Measurements from ENCODE around the gene RHOV. TPM values are rescaled to one million over a fixed set of nuclear protein-coding genes. Genes with fewer than 3 reads are reported as not detected.

The RHOV gene, protein sequence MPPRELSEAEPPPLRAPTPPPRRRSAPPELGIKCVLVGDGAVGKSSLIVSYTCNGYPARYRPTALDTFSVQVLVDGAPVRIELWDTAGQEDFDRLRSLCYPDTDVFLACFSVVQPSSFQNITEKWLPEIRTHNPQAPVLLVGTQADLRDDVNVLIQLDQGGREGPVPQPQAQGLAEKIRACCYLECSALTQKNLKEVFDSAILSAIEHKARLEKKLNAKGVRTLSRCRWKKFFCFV
- total RNA-seq: under 1 TPM in 1 of 2 donors, not detected in 1; 0.72 TPM

DNA sequence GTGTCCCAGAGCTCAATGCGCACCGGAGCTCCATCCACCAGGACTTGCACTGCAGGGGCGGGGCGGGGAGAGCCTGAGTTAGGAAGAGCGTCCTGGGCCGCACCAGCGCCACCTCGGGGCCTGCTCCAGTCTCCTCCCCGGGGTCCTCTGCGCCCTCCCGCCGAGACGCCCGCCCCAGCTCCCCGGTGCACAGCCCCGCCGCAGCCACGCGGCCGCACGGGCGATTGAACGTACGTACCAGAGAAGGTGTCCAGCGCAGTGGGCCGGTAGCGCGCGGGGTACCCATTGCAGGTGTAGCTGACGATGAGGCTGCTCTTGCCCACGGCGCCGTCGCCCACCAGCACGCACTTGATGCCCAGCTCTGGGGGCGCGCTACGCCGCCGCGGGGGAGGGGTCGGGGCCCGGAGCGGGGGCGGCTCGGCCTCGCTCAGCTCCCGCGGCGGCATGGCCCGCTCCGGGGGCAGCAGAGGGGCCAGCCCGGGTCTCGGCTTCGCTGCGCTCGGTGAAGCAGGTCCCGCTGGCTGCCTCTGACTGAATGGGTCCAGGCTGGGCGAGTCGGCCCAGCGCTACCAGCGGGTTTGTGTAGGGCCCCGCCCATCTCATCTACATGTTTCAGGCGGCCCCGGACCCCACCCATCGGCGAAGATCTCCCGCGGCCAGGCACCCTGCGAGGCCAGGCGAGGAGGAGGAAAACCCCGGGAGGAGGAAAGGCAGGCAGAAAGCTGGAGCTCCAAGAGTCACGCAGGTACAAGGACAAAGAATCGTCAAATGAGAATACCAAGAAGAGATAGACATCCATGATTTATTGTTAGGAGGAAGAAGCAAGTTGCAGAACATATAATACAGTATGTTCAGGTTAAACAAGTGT, at the start of gene RHOV:
RHOV (minus strand) TSS at position 541 of the 868 bp plus-strand sequence; CDS start at position 446, 95 bp downstream.
- DNase-seq (ENCODE audit: low spot score in 2 of 2): peak in 1 of 2 donors; percentile 56
- peak; percentile 72 to 90 for ATAC-seq
- Mint-ChIP-seq H3K36me3 (no peaks in the 10 kb centered on the region), H3K27ac (no peak within 1 kb of the TSS), H3K9me3 (no peaks in the 10 kb centered on the region)

DNA sequence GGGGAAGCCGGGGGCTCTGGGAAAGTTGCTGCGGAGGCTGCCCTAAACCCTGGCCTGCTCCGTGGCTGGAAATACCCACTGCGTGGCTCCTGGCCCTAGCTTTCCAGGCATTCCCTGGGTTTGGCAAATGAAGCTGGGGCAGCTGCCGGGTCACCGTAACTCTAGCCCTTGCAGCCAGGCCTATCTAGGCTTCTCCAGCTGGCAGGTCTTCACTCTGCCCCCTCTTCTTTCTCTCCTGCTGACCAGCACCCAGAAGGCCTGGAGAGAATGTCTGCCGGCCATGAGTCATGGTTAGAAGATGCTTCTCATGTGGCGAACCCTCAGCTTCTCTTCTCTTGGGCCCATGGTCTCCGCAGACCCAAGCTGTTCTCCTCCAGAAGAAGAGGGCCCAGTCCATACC, 49.5 kb upstream of the RHOV start:
- no peaks in the 10 kb centered on the region for H3K9me3 Mint-ChIP-seq
- H3K36me3 Mint-ChIP-seq: no peaks in the 10 kb centered on the region
- DNase-seq (ENCODE audit: low spot score in 2 of 2) (no peak), ATAC-seq (no peak)
- no peak overlapping the region for H3K27ac Mint-ChIP-seq

DNA sequence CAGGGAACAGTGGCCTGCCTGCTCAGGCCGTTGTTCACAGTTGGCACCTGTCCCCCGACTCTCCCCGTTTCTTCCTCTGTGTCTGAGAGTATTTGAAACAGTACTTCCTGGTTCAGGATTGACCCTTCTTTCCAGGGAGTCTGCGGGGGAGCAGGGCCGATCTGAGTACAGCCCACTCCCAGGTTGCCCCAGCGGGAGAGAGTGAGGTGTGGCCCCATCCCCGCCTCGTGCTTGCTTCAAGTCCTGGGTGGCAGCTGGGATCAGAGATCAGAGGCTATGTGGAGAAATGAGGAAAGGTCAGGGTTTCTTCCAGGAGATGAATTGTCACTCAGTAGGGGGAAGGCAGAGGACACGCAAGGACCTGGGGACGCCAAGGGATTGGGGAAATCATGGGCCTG, 48.6 kb upstream of the RHOV start:
- no peak for DNase-seq (ENCODE audit: low spot score in 2 of 2)
- no peak overlapping the region for H3K27ac Mint-ChIP-seq
- no peak for ATAC-seq
- H3K9me3 Mint-ChIP-seq: no peaks in the 10 kb centered on the region
- H3K36me3 Mint-ChIP-seq: no peaks in the 10 kb centered on the region

DNA sequence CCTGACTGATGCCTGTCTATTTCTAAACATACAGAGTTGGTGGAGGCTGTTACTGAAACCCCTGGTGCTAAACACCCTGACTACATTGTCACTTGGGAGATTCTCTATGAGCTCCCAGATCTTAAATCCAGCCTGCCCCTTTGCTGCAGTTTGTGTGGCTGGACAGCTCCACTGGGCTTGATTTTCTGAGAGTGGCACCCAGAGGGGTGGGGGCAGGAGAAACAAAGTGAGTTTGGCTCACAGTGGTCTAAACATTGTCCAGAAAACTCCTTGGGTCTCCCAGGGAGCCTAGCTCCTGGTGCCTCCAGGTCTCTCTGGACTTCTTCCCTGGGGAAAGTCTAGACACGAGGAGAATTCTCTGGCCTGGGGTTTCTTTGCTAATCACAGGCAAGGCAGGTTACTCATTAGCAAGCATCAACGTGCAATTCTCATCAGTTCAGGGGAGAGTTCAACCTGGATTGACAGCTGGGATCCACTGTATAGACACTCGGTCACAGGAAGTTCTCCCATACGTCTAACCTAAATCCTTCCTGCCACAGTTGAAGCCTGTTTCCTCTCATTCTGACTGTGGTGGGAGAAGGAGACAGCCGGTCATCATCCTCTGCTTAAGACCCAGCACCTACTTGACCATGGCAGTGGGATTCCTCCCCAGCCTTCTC, 48.0 kb upstream of the RHOV start:
- no peak for ATAC-seq
- Mint-ChIP-seq H3K9me3 (no peaks in the 10 kb centered on the region), H3K36me3 (no peaks in the 10 kb centered on the region), H3K27ac (no peak overlapping the region)
- DNase-seq (ENCODE audit: low spot score in 2 of 2): no peak

DNA sequence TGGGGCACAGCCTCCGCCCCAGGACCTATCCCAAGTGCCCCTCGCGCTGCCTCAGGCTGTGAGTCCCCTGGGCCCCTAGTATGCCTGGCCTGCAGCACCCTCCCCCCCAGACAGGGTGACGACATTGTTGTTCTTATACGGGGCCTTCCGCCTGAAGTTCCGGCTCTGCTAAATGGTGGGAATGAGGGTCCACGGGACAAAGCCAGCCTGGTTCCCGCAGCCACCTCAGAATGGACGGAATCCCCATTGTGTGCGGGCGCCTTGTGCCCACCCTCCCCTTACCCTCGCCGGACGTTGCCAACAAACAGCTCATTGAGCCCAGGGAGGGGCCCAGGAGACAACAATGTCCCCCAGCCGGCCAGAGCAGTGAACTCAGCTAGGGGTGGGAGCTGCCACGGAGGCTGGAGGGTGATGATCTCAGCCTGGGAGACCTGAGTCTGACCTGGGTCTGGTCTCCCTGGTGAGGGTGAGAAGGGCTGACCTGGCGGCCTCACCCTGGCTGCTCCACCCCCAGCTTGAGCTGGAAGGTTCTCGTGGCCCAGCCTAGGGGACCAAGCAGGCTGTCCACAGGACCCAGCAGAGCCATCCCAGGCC, 44.9 kb upstream of the RHOV start:
- Mint-ChIP-seq H3K9me3 (no peaks in the 10 kb centered on the region), H3K27ac (no peak overlapping the region), H3K36me3 (no peaks in the 10 kb centered on the region)
- DNase-seq (ENCODE audit: low spot score in 2 of 2): no peak
- ATAC-seq: no peak

DNA sequence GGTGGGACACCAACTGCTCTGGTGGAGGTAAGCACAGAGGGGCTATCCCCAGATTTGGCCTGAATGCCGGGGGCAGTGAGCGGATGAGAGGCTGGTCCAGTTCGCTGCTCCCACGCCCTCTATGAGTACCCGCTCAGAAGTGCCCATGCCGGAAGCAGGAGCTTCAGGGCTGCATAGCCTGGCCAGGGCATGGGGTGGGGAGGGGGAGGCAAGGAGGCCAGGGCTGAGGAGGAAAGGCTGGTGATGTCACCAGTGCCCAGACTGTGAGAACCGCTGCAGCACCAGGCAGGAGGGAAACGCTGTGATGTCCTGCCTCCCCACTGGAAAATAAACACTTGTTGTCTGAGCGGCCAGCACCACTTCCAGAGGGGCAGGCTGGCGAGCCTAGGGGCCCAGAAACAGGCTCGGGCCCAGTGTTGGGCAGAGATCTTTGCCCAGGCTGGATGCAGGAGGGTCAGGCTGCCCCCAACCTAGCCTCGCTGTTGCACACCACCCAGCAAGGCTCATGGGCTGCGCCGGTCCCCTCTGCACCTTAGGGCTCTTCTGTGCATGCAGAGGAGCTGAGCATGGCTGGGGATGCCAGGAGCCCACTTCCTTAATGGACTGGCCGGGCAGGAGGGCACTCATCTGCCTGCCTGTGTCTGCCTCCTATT, 44.2 kb upstream of the RHOV start:
- Mint-ChIP-seq H3K27ac (no peak overlapping the region), H3K9me3 (no peaks in the 10 kb centered on the region), H3K36me3 (no peaks in the 10 kb centered on the region)
- ATAC-seq: no peak
- DNase-seq (ENCODE audit: low spot score in 2 of 2): no peak

DNA sequence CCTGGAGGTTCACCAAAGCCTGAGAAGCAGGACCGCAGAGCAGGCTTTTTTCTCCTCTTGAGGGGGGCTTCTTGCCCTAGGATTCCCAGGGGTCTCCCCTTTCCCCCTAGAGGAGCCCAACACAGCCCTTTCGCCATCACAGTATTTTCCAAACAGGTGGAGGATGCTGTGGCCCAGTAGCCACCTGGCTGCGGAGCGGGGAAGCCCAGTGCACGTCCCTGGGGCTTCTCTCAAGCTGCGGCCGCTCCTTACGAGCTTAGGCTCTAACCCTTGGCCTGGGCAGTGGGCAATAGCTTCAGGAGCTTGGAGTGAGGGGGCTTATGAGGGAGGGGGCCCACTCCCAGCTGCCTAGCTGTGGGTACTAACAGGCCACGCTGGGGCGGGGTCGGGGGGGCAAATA, 43.6 kb upstream of the RHOV start:
- Mint-ChIP-seq H3K9me3 (no peaks in the 10 kb centered on the region), H3K27ac (no peak overlapping the region), H3K36me3 (no peaks in the 10 kb centered on the region)
- DNase-seq (ENCODE audit: low spot score in 2 of 2) (no peak), ATAC-seq (no peak)

DNA sequence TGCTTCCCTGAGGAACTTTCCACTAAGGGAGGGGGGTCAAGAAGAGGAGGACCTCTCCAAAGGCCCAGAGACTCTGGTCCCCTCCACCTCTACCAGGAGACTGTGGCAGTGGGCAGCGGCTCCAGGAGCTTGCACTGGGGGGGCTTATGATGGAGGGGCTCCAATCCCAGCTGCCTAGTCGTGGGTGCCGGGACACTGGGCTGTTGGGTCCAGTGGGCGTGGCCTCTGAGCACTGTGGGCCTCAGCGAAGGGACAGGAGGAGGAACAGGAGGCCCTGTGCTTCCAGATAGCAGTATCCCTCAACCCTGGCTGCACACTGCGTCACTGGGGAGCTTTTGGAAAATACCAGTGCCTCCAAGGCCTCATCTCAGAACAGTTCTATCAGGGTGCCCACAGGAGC, 41.6 kb upstream of the RHOV start:
- H3K9me3 Mint-ChIP-seq: no peaks in the 10 kb centered on the region
- no peak overlapping the region for H3K27ac Mint-ChIP-seq
- no peaks in the 10 kb centered on the region for H3K36me3 Mint-ChIP-seq
- DNase-seq (ENCODE audit: low spot score in 2 of 2) (no peak), ATAC-seq (no peak)

DNA sequence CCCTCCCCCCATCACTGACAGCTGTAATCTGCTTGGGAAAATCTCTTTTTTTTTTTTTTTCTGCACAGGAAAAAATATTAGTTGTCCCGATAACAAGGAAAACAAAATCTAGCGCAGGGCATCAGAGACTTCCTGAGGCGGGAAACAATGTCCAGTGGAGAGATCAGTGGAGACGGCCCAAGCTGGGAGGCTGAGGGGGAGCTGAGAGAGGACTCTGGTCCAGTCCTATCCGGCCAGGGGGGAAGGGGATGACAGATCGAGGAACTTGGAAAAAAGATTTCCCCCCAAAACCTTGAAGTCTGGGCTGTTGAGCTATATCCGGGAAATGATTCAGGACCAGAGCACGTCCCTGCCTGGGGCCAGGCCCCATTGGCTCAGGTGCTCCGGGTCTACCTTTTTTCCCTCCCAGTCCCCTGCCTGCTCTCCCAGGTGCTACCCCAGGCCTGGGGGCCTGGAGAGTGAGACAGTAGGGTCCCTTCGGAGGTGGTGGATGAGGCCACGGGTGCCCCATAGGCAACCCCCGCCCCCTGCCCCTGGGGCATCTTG, 41.2 kb upstream of the RHOV start:
- Mint-ChIP-seq H3K27ac (no peak overlapping the region), H3K36me3 (no peaks in the 10 kb centered on the region), H3K9me3 (no peaks in the 10 kb centered on the region)
- ATAC-seq (no peak), DNase-seq (ENCODE audit: low spot score in 2 of 2) (no peak)

DNA sequence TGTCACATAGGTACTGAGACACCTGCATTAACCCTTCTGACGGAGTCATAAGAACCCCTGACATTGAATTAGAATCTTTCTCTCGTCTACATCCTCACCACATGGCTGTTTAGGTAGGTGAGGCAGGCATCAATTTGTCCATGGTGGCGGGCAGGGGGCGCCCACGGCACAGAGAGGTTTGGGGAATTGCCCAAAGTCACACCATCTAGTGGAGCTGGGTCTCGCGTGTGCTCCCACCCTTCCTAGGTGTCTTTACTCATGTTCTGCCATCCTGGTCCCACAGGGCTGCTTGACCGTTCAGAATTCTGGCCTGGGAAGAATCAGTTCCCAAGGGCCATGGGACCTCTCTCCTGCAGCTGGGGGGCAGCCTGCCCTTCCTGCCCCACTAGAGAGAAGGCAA, 40.5 kb upstream of the RHOV start:
- H3K36me3 Mint-ChIP-seq: no peaks in the 10 kb centered on the region
- DNase-seq (ENCODE audit: low spot score in 2 of 2) (no peak), ATAC-seq (no peak)
- H3K9me3 Mint-ChIP-seq: no peaks in the 10 kb centered on the region
- H3K27ac Mint-ChIP-seq: no peak overlapping the region

DNA sequence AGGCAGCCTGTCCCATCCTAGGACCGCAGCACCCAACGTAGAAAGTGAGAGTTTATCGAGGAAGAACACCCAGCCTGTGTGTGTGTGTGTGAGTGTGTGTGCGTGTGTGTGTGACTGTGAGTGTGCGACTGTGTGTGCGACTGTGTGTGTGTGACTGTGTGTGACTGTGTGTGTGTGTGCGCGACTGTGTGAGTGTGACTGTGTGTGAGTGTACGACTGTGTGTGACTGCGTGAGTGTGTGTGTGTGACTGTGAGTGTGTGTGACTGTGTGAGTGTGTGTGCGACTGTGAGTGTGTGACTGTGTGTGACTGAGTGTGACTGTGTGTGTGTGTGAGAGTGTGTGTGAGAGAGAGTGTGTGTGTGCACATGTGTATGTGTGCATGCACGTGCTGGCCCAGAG, 40.0 kb upstream of the RHOV start:
- H3K9me3 Mint-ChIP-seq: no peaks in the 10 kb centered on the region
- H3K36me3 Mint-ChIP-seq: no peaks in the 10 kb centered on the region
- H3K27ac Mint-ChIP-seq: no peak overlapping the region
- ATAC-seq (peak in 1 of 2 donors; percentile 7), DNase-seq (ENCODE audit: low spot score in 2 of 2) (no peak)

DNA sequence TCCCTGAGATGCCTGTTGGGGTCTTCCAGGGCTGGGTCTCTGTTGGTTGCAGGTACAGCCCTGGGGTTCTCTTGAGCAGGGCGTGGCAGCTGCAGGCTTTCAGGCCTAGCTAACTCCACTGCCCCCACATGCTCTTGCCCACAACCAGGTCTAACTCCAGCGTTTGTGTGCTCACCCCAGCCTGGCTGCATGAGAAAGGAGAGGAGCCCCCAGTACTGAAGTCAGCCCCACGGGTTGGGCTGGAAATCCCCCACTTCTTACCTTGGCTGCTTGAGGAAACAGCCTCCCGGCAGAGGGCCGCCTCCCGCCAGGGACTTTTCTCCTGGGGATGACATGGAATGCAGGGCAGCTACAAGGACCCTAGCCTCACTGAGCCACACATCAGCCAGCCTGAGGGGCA, 38.4 kb upstream of the RHOV start:
- Mint-ChIP-seq H3K36me3 (no peaks in the 10 kb centered on the region), H3K9me3 (no peaks in the 10 kb centered on the region), H3K27ac (no peak overlapping the region)
- ATAC-seq: no peak
- no peak for DNase-seq (ENCODE audit: low spot score in 2 of 2)

DNA sequence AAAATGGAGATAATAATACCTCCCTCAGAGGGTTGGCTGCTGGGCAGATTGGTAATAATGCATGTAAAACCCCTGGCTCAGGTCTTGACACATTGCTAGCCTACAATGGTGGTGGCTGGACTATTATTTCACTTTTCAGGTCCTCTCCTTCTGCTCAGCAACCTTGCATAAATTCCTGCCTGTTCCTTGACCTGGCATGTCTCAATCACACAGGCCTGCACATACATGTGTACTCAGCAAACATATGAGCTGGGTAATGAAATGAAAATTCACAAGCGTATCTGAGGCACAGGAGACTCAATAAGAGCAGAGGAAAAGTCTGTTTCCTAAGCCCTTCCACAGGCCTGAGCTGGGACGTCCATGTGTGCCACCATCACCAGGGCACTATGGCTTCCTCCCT, 37.7 kb upstream of the RHOV start:
- ATAC-seq (no peak), DNase-seq (ENCODE audit: low spot score in 2 of 2) (no peak)
- H3K27ac Mint-ChIP-seq: no peak overlapping the region
- no peaks in the 10 kb centered on the region for H3K9me3 Mint-ChIP-seq
- H3K36me3 Mint-ChIP-seq: no peaks in the 10 kb centered on the region

DNA sequence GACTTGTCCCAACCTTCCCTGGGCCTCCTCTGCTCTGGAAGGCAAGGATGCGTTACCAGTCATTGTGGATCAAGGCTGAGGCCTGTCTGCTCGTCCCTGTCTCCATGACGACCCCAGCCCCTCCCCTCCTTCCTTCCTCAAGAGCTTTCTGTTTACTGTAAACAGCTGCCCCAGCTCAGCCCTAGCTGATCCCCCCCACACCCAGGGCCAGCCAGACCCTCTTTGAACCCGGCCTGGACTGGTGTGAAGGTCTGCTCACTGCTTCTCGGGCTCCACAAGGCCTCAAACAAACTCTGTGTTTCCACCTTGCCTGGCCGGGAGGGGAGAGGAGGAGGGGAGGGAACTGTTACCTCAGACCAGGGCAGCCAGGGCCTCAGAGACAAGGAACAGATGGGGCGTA, 37.1 kb upstream of the RHOV start:
- Mint-ChIP-seq H3K27ac (no peak overlapping the region), H3K36me3 (no peaks in the 10 kb centered on the region), H3K9me3 (no peaks in the 10 kb centered on the region)
- no peak for DNase-seq (ENCODE audit: low spot score in 2 of 2)
- no peak for ATAC-seq

DNA sequence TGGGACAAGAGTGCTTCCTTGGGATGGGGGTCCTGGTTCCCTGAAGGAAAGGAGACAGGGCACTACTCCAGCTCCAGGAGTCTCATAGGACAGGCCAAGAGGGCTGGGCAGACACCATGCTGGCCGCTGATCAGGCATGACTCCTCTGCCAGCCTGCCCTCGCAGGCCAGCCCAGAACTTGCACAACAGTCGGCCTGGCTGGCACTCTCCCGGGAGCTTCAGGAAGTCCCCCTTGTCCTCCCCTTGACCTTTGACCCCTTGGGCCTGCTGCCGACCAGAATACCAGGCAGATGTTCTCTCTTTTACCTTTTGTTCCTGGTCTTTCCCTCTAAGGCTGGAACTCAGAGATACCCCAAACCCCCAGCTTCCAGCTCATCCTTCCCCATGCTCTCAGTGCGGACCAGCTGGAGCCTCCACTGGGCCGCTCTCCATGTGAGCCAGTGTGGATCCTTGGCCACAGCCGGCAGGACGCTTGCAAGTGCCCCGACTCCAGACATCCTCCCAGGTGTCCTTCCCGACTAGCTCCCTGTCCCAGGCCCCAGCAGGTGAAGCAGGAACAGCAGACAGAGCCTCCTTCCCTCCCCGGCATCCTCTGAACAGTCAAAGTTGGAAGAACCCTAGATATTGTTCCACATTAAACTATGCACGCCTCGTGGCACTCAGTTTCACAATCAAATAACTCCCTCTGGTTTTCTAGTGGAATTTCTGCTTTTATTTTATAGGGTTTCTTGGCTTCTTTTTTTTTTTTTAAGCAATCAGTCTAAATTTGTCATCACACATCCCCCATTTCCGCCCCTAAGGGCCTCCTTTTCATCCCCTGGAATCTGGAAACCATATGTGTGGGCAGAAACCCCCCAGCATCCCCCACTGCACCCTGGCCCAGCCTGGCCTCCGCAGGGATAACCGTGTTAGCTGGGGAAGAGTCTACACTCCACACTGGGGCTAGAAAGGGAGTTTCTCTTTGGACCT, 35.9 kb upstream of the RHOV start:
- no peaks in the 10 kb centered on the region for H3K9me3 Mint-ChIP-seq
- DNase-seq (ENCODE audit: low spot score in 2 of 2) (no peak), ATAC-seq (no peak)
- no peaks in the 10 kb centered on the region for H3K36me3 Mint-ChIP-seq
- H3K27ac Mint-ChIP-seq: peak overlapping the region in 1 of 2 donors; percentile 31

Measured in activated naive CD4-positive, alpha-beta T cell treated with anti-CD3 and anti-CD28 coated beads, Interleukin-2, amount 50 U/mL, for 72 hours (primary cell).